Fibroblast of the aortic adventitia (primary cell): Measurements from ENCODE around the gene CDKL1. TPM values are rescaled to one million over a fixed set of nuclear protein-coding genes. Genes with fewer than 3 reads are reported as not detected.

Experiments used
- DNase-seq: peaks from one replicate; pipeline ENCODE4 v3.0.0-alpha.2; 2010; ENCODE audit warnings: low read depth
- H3K4me3 ChIP-seq: 2 replicates; pipeline ENCODE4 v1.5.1; 2011; ENCODE audit warnings: low read depth, mild to moderate bottlenecking, control low read depth, low read length, moderate library complexity
- CTCF ChIP-seq: IDR thresholded peaks from 2 replicates; pipeline ENCODE4 v1.5.1; 2011; ENCODE audit warnings: mild to moderate bottlenecking, low read length, control low read depth, inconsistent platforms; ENCODE audit not compliant: insufficient read depth
- total RNA-seq: library from RNA; depleted of rRNA; stranded (reverse); fragments of >200 nt; gene quantifications from 2 replicates; pipeline ENCODE4 v1.2.3, GENCODE V29; 2012; ENCODE audit warnings: low replicate concordance

The CDKL1 gene
- total RNA-seq, 1 donor = 7.3 TPM

GRCh38 chr14:50343434-50343833, 53.2 kb downstream of the CDKL1 start:
- no peak overlapping the region for H3K4me3 ChIP-seq
- DNase-seq = no peak
- no peak for TF ChIP-seq CTCF

GRCh38 chr14:50342221-50343078, 54.2 kb downstream of the CDKL1 start:
- TF ChIP-seq CTCF = peak; percentile 19
- peak; percentile 64 for DNase-seq
- peak overlapping the region; percentile 44 for H3K4me3 ChIP-seq

- no peak for DNase-seq
- no peak for TF ChIP-seq CTCF
- no peak overlapping the region for H3K4me3 ChIP-seq
Measured at GRCh38 chr14:50340963-50341362, 55.7 kb downstream of the CDKL1 start.

- DNase-seq = no peak
- TF ChIP-seq CTCF = no peak
- H3K4me3 ChIP-seq = no peak overlapping the region
Measured at GRCh38 chr14:50340045-50340444, 56.6 kb downstream of the CDKL1 start.

GRCh38 chr14:50339178-50339804, 57.4 kb downstream of the CDKL1 start:
- no peak for TF ChIP-seq CTCF
- DNase-seq = no peak
- H3K4me3 ChIP-seq = no peak overlapping the region

- DNase-seq = no peak
- H3K4me3 ChIP-seq = no peak overlapping the region
- no peak for TF ChIP-seq CTCF
Measured at GRCh38 chr14:50338587-50338986, 58.1 kb downstream of the CDKL1 start.
